Stomach (tissue), 9 donors: ENCODE results near the gene AUTS2. TPM values are rescaled to one million over a fixed set of nuclear protein-coding genes. Genes with fewer than 3 reads are reported as not detected.

ENCODE experiments used
- DNase-seq, 2 donors: peaks; one replicate each; pipeline versions ENCODE4 v3.0.0 to v3.0.0-alpha.2; 2013 to 2019
- H3K27ac ChIP-seq, 5 donors: fragments of 200-600 bp in 4 of 5; sonication (generic) in 4 of 5; one replicate each; pipeline ENCODE4 v1.5.1; 2013 to 2019; ENCODE audit warnings: mild to moderate bottlenecking in 1 of 5, moderate library complexity in 1 of 5
- H3K27me3 ChIP-seq, 3 donors: fragments of 200-600 bp; sonication (generic); one replicate each; pipeline ENCODE4 v1.5.1; 2017 to 2019; ENCODE audit warnings: mixed run types in 1 of 3
- H3K36me3 ChIP-seq, 4 donors: fragments of 200-600 bp; sonication (generic); 1 replicate in 3 of 4; 2 replicates in 1 of 4; pipeline ENCODE4 v1.5.1; 2016 to 2019
- H3K4me1 ChIP-seq, 4 donors: fragments of 200-600 bp; sonication (generic); one replicate each; pipeline ENCODE4 v1.5.1; 2016 to 2019
- H3K4me3 ChIP-seq, 4 donors: fragments of 200-600 bp; sonication (generic) in 3 of 4; one replicate each; pipeline ENCODE4 v1.5.1; 2016 to 2019; ENCODE audit warnings: mild to moderate bottlenecking in 1 of 4
- H3K9me3 ChIP-seq, 4 donors: fragments of 200-600 bp; sonication (generic); one replicate each; pipeline ENCODE4 v1.5.1; 2016 to 2019
- EP300 ChIP-seq: sonication (generic); formaldehyde crosslinking; IDR thresholded peaks from one replicate; pipeline ENCODE4 v1.6.1; 2017; ENCODE audit warnings: antibody characterized with exemption
- POLR2A ChIP-seq, 4 donors: fragments of 450-650 bp; IDR thresholded peaks; one replicate each; pipeline ENCODE4 v1.6.1; 2016; ENCODE audit warnings: antibody characterized with exemption in 4 of 4, control low read depth in 2 of 4, mild to moderate bottlenecking in 1 of 4, moderate library complexity in 1 of 4
- POLR2AphosphoS5 ChIP-seq, 3 donors: sonication (generic); formaldehyde crosslinking; IDR thresholded peaks; one replicate each; pipeline ENCODE4 v1.6.1; 2016; ENCODE audit warnings: antibody characterized with exemption in 3 of 3
- WGBS, 5 donors: extraction: QIAGEN DNeasy Blood & Tissue Kit in 3 of 5; methylation state at CpG; one replicate each; pipeline versions ENCODE4 v1.1.5 to v1.1.7; 2013 to 2018; 5-methylcytosine and 5-hydroxymethylcytosine counted together
- intact Hi-C: fragments of 100-400 bp; cut with DNase I; formaldehyde crosslinking; loops from one replicate; pipeline ENCODE4 v1.15.1; 2023; ENCODE audit warnings: low total_unique reads
- polyA plus RNA-seq, 3 donors: library from polyadenylated mRNA; stranded (reverse); fragments of 200-250 nt; gene quantifications; one replicate each; pipeline ENCODE4 v1.2.3, GENCODE V29; 2013
- small RNA-seq, 4 donors: library from RNA; depleted of rRNA; stranded (forward); fragments of <200 nt; gene quantifications; one replicate each; pipeline ENCODE3, GENCODE V24; 2016
- total RNA-seq, 5 donors: library from RNA; depleted of rRNA; stranded (reverse); fragments of >200 nt; gene quantifications; one replicate each; pipeline versions ENCODE4 v1.1.0 to v1.2.3, GENCODE V29; 2014 to 2016
- TF ChIP-seq, protein P1 (sequence below), 7 experiments: fragments of 450-650 bp in 4 of 7; fragments of 200-600 bp in 3 of 7; sonication (generic) in 3 of 7; IDR thresholded peaks; one replicate each; pipeline ENCODE4 v1.5.1; 2016 to 2019; ENCODE audit warnings: antibody characterized with exemption in 7 of 7, control low read depth in 2 of 7, mild to moderate bottlenecking in 1 of 7
- donor health status: healthy with polysubstance abuse.
- donor health status: Bipolar disorder and iron deficiency.
- donor health status: healthy.

The AUTS2 gene
- total and polyA plus RNA-seq, 8 donors, result 3.8 to 90.3 (median 38.1) TPM

DNA sequence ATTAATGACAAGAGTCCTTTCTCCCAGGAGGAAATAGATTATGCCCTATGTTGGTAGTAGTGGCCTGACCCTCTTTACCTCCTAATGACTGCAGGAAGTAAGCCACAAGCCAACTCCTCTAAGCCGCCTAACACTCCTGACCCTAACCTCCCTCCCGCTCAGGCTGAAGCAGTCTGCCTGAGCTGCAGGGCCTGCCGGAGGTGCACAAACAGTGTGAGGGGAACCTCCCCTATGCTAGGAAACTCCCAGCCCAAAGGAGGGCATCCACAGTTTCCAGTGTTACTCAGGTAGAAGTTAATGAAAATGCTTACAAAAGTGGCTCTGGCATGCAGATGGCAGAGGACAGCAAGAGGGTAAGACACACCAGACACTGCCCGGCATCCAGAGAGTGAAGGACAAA is 1239.3 kb downstream of the AUTS2 start:
- TF ChIP-seq EP300, result no peak
- Histone ChIP-seq H3K9me3 (peaks cover 0 to 7% (median 0%) of the 10 kb centered on the region in 4 donors), H3K27me3 (peaks cover 0 to 15% (median 0%) of the 10 kb centered on the region in 3 donors), H3K4me3 (no peak overlapping the region), H3K4me1 (no peaks in the 10 kb centered on the region), H3K27ac (no peak overlapping the region), H3K36me3 (no peaks in the 10 kb centered on the region)
- intact Hi-C loops, result no loop called here
- DNase-seq, result no peak
- WGBS, 5 donors, result 61 to 77% (median 69%) methylated on average over 4 of the region's 4 CpGs

DNA sequence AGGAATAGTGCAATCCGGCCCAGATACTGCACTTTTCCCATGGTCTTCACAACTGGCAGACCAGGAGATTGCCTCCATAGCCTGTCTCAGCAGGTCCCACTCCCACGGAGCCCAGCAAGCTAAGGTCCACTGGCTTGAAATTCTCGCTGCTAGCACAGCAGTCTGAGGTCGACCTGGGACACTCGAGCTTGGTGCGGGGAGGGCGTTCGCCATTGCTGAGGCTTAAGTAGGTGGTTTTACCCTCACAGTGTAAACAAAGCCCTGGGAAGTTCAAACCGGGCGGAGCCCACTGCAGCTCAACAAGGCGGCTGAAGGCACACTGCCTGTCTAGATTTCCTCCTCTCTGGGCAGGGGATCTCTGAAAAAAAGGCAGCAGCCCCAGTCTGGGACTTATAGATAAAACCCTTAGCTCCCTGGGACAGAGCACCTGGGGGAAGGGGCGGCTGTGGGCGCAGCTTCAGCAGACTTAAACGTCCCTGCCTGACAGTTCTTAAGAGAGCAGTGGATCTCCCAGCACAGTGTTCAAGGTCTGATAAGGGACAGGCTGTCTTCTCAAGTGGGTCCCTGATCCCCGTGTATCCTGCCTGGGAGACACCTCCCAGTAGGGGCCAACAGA is 1240.1 kb downstream of the AUTS2 start:
- Histone ChIP-seq H3K27ac (no peak overlapping the region), H3K36me3 (no peaks in the 10 kb centered on the region), H3K27me3 (peaks cover 0 to 15% (median 0%) of the 10 kb centered on the region in 3 donors), H3K4me3 (no peak overlapping the region), H3K4me1 (no peaks in the 10 kb centered on the region), H3K9me3 (peaks cover 0 to 7% (median 3%) of the 10 kb centered on the region in 4 donors)
- WGBS, 5 donors, result 42 to 56% (median 50%) methylated on average over 11 to 15 of the region's 15 CpGs
- intact Hi-C loops, result no loop called here
- no peak for DNase-seq
- TF ChIP-seq EP300, result no peak
- TF ChIP-seq POLR2A (IDR thresholded peaks at IDR 0.05), result no peak
- TF ChIP-seq, protein P1, sequence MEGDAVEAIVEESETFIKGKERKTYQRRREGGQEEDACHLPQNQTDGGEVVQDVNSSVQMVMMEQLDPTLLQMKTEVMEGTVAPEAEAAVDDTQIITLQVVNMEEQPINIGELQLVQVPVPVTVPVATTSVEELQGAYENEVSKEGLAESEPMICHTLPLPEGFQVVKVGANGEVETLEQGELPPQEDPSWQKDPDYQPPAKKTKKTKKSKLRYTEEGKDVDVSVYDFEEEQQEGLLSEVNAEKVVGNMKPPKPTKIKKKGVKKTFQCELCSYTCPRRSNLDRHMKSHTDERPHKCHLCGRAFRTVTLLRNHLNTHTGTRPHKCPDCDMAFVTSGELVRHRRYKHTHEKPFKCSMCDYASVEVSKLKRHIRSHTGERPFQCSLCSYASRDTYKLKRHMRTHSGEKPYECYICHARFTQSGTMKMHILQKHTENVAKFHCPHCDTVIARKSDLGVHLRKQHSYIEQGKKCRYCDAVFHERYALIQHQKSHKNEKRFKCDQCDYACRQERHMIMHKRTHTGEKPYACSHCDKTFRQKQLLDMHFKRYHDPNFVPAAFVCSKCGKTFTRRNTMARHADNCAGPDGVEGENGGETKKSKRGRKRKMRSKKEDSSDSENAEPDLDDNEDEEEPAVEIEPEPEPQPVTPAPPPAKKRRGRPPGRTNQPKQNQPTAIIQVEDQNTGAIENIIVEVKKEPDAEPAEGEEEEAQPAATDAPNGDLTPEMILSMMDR (IDR thresholded peaks at IDR 0.05), result no peak
- TF ChIP-seq POLR2AphosphoS5 (IDR thresholded peaks at IDR 0.05), result no peak

Small RNA genes lying within 50 kb of the gene (small RNA-seq; reads per million reads assigned to genes)
- gene AC073873.1, result 0 reads per million in 4 donors
